ENCODE measurements around the gene NCBP3. TPM values are rescaled to one million over a fixed set of nuclear protein-coding genes. Genes with fewer than 3 reads are reported as not detected.

The NCBP3 gene
- total and polyA plus RNA-seq, 2 of the 4 experiments (the other 2 are of a cell fraction), result 10.8 to 13.5 TPM

Other genes starting within 250 kb of the NCBP3 start
- 0.28 and 0.54 TPM in 2 replicates for gene TRPV1, start 236.8 kb downstream of the NCBP3 start, total RNA-seq (2012; rRNA removed)
- 1.5 and 1.9 TPM in 2 replicates for gene TRPV1, start 236.8 kb downstream of the NCBP3 start, polyA plus RNA-seq (2012; rRNA removed)
- gene SHPK, start 210.0 kb downstream of the NCBP3 start, total RNA-seq (2012; rRNA removed), result 12.8 and 14.3 TPM in 2 replicates
- gene SHPK, start 210.0 kb downstream of the NCBP3 start, polyA plus RNA-seq (2012; rRNA removed), result 10.7 and 11.1 TPM in 2 replicates
- 4.7 and 6.9 TPM in 2 replicates for gene CTNS, start 209.5 kb downstream of the NCBP3 start, total RNA-seq (2012; rRNA removed)
- gene CTNS, start 209.5 kb downstream of the NCBP3 start, polyA plus RNA-seq (2012; rRNA removed), result 4.7 and 5.3 TPM in 2 replicates
- 146 and 170 TPM in 2 replicates for gene TAX1BP3, start 177.7 kb downstream of the NCBP3 start, total RNA-seq (2012; rRNA removed)
- gene TAX1BP3, start 177.7 kb downstream of the NCBP3 start, polyA plus RNA-seq (2012; rRNA removed), result 176 and 196 TPM in 2 replicates
- 10.8 and 10.9 TPM in 2 replicates for gene EMC6, start 177.4 kb downstream of the NCBP3 start, total RNA-seq (2012; rRNA removed)
- gene EMC6, start 177.4 kb downstream of the NCBP3 start, polyA plus RNA-seq (2012; rRNA removed), result 80.5 and 84.4 TPM in 2 replicates
- 1.7 and 1.8 TPM in 2 replicates for gene P2RX5, start 150.1 kb downstream of the NCBP3 start, total RNA-seq (2012; rRNA removed)
- 3.5 and 3.7 TPM in 2 replicates for gene P2RX5, start 150.1 kb downstream of the NCBP3 start, polyA plus RNA-seq (2012; rRNA removed)
- 3.9 and 4.3 TPM in 2 replicates for gene HASPIN, start 122.3 kb downstream of the NCBP3 start, total RNA-seq (2012; rRNA removed)
- 1.9 and 2.2 TPM in 2 replicates for gene HASPIN, start 122.3 kb downstream of the NCBP3 start, polyA plus RNA-seq (2012; rRNA removed)
- 47.8 and 54.1 TPM in 2 replicates for gene ITGAE, start 45.1 kb downstream of the NCBP3 start, total RNA-seq (2012; rRNA removed)
- gene ITGAE, start 45.1 kb downstream of the NCBP3 start, polyA plus RNA-seq (2012; rRNA removed), result 57.8 and 60.8 TPM in 2 replicates
- gene CAMKK1, start 46.8 kb upstream of the NCBP3 start, total RNA-seq (2012; rRNA removed), result 4.1 and 4.2 TPM in 2 replicates
- gene CAMKK1, start 46.8 kb upstream of the NCBP3 start, polyA plus RNA-seq (2012; rRNA removed), result 7.7 and 8.2 TPM in 2 replicates
- not detected in 2 replicates for gene P2RX1, start 70.2 kb upstream of the NCBP3 start, total RNA-seq (2012; rRNA removed)
- gene P2RX1, start 70.2 kb upstream of the NCBP3 start, polyA plus RNA-seq (2012; rRNA removed), result not detected in 2 replicates
- 0.18 and 0.28 TPM in 2 replicates for gene ATP2A3, start 118.2 kb upstream of the NCBP3 start, total RNA-seq (2012; rRNA removed)
- gene ATP2A3, start 118.2 kb upstream of the NCBP3 start, polyA plus RNA-seq (2012; rRNA removed), result 0.63 and 0.76 TPM in 2 replicates

Data from IMR-90 (cell line).